A673 (cell line): ENCODE data around the gene CYTH2. TPM values are rescaled to one million over a fixed set of nuclear protein-coding genes. Genes with fewer than 3 reads are reported as not detected.
A peak's percentile ranks its signal among the peaks of the same experiment; 100 is the strongest.

Experiments
- BruUV-seq: library from RNA; stranded (reverse); fragments of 400-500 nt; replicated peaks from 2 replicates; lab custom pipeline; 2021; lab: Mats Ljungman, UMichigan
- CTCF ChIA-PET: fragments of 300-600 bp; sonication (Branson Sonifier 250); formaldehyde crosslinking; loops from one replicate; lab custom pipeline; 2022; ENCODE audit warnings: antibody characterized with exemption; lab: Charles Lee
- POLR2A ChIA-PET: fragments of 300-600 bp; sonication (Branson Sonifier 250); formaldehyde crosslinking; loops from one replicate; lab custom pipeline; 2022; ENCODE audit warnings: antibody characterized with exemption; ENCODE audit not compliant: low non-redundant PET; lab: Charles Lee
- DNase-seq: peaks from one replicate; pipeline ENCODE4 v3.0.0-alpha.2; 2015; ENCODE audit warnings: low spot score
- H3K27ac ChIP-seq: fragments of 200-600 bp; sonication (generic); 2 replicates; pipeline ENCODE4 v1.5.1; 2016; ENCODE audit warnings: mixed run types, low read depth, mild to moderate bottlenecking, mixed read lengths, antibody characterized with exemption, low read length; ENCODE audit not compliant: poor library complexity, severe bottlenecking
- H3K27me3 ChIP-seq: fragments of 200-600 bp; sonication (generic); replicated peaks from 2 replicates; pipeline ENCODE4 v1.6.1; 2017; ENCODE audit warnings: mixed run types, low read depth, mild to moderate bottlenecking, mixed read lengths, antibody characterized with exemption, low read length; ENCODE audit not compliant: insufficient read depth, poor library complexity
- H3K36me3 ChIP-seq: fragments of 200-600 bp; sonication (generic); 2 replicates; pipeline ENCODE4 v1.6.1; 2016; ENCODE audit warnings: mixed run types, mild to moderate bottlenecking, mixed read lengths, antibody characterized with exemption, low read length; ENCODE audit not compliant: insufficient read depth, poor library complexity, severe bottlenecking
- H3K4me1 ChIP-seq: fragments of 200-600 bp; sonication (generic); 2 replicates; pipeline ENCODE4 v1.6.1; 2017; ENCODE audit warnings: mixed run types, mild to moderate bottlenecking, mixed read lengths, antibody characterized with exemption, low read length; ENCODE audit not compliant: insufficient read depth, poor library complexity, severe bottlenecking
- H3K4me3 ChIP-seq: fragments of 200-600 bp; sonication (generic); 2 replicates; pipeline ENCODE4 v1.5.1; 2016; ENCODE audit warnings: low read depth, mixed run types, mild to moderate bottlenecking, mixed read lengths, low read length; ENCODE audit not compliant: poor library complexity, severe bottlenecking
- H3K9me3 ChIP-seq: fragments of 200-600 bp; sonication (generic); 2 replicates; pipeline ENCODE4 v1.6.1; 2016; ENCODE audit warnings: mixed run types, low read depth, mild to moderate bottlenecking, mixed read lengths, antibody characterized with exemption, low read length; ENCODE audit not compliant: poor library complexity, severe bottlenecking
- CTCF ChIP-seq: fragments of 300-800, 200-600 bp; sonication (generic); conservative IDR thresholded peaks from 2 replicates; pipeline ENCODE4 v1.5.1; 2017; ENCODE audit warnings: low read depth, mild to moderate bottlenecking, antibody characterized with exemption, low read length, moderate library complexity, mixed read lengths
- EZH2 ChIP-seq: fragments of 200-600 bp; sonication (generic); IDR thresholded peaks from 2 replicates; pipeline ENCODE4 v1.6.1; 2017; ENCODE audit warnings: borderline replicate concordance, low read depth, mild to moderate bottlenecking, mixed read lengths, antibody characterized with exemption, low read length; ENCODE audit not compliant: poor library complexity, severe bottlenecking
- intact Hi-C: fragments of 100-400 bp; cut with micrococcal nuclease; formaldehyde crosslinking; loops from one replicate; pipeline ENCODE4 v1.10.0; 2022; ENCODE audit not compliant: unreplicated experiment
- total RNA-seq: library from RNA; stranded (reverse); gene quantifications from 2 replicates; pipeline ENCODE4 v1.2.3, GENCODE V29; 2021

Gene CYTH2
- total RNA-seq, 1 experiment from 2014 or later: 125 TPM

GRCh38 chr19:48513289-48514122 is 44.3 kb downstream of the CYTH2 start:
- intact Hi-C loops: no loop called here
- BruUV-seq: no TSS peak
- Histone ChIP-seq H3K4me3 (peak overlapping the region; percentile 58), H3K9me3 (no peaks in the 10 kb centered on the region), H3K27me3 (no peaks in the 10 kb centered on the region), H3K4me1 (no peaks in the 10 kb centered on the region), H3K27ac (no peak overlapping the region), H3K36me3 (no peaks in the 10 kb centered on the region)
- ChIA-PET CTCF (interaction anchor here (0.7 kb wide), 1 partner anchor 75 kb away, joined by 3 read pairs; no protein-coding TSS in a partner anchor), POLR2A (interaction anchor here (0.7 kb wide), 1 partner anchor 456 kb away, joined by 3 read pairs; no protein-coding TSS in a partner anchor)
- TF ChIP-seq EZH2: no peak
- TF ChIP-seq CTCF: no peak
- DNase-seq: peak; percentile 84

- TF ChIP-seq EZH2: no peak
- TF ChIP-seq CTCF: no peak
- Histone ChIP-seq H3K27ac (no peak overlapping the region), H3K36me3 (no peaks in the 10 kb centered on the region), H3K9me3 (no peaks in the 10 kb centered on the region), H3K4me3 (peak overlapping the region; percentile 58), H3K27me3 (no peaks in the 10 kb centered on the region), H3K4me1 (no peaks in the 10 kb centered on the region)
- DNase-seq: no peak
- POLR2A ChIA-PET: interaction anchor here (0.7 kb wide), 1 partner anchor 456 kb away, joined by 3 read pairs; no protein-coding TSS in a partner anchor
- no TSS peak for BruUV-seq
- CTCF ChIA-PET: interaction anchor here (0.6 to 0.7 kb wide), 2 partner anchors 67 to 75 kb away, joined by 3 to 9 read pairs; no protein-coding TSS in a partner anchor
- intact Hi-C loops: no loop called here
Measured at GRCh38 chr19:48514123-48514458, 44.9 kb downstream of the CYTH2 start.

- H3K27ac ChIP-seq: no peak overlapping the region
- no peaks in the 10 kb centered on the region for H3K36me3 ChIP-seq
- DNase-seq: no peak
- H3K4me3 ChIP-seq: no peak overlapping the region
- intact Hi-C loops: no loop called here
- H3K4me1 ChIP-seq: no peaks in the 10 kb centered on the region
- CTCF ChIA-PET: interaction anchor here (1.4 kb wide), 1 partner anchor 11 kb away, joined by 9 read pairs; no protein-coding TSS in a partner anchor
- POLR2A ChIA-PET: no interaction called here
- no TSS peak for BruUV-seq
- H3K9me3 ChIP-seq: no peaks in the 10 kb centered on the region
- no peaks in the 10 kb centered on the region for H3K27me3 ChIP-seq
- TF ChIP-seq EZH2: no peak
- no peak for TF ChIP-seq CTCF
Measured at GRCh38 chr19:48516536-48516935, 47.4 kb downstream of the CYTH2 start.
